ENCODE measurements around the gene MARCHF9.

DNA sequence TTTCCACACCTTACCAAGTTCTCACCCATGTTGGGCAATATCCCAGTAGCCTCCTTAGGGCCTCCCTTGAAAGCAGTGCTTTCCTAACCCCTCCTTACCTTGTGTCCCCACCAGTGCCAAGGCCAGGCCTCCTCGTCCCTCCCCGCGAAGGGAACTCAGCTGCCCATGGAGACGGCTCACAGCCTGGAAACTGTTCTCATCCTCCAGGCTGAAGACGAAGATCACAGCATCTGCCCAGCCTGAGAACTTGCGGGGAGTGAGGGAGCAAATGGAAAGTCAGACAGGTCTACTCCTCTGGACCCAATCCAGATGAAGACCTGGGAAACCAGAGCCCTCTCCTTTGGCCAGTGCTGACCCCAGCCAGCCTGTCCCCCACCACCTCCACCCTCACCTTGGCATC, 21.0 kb upstream of the MARCHF9 start:
- TF ChIP-seq, protein P1, sequence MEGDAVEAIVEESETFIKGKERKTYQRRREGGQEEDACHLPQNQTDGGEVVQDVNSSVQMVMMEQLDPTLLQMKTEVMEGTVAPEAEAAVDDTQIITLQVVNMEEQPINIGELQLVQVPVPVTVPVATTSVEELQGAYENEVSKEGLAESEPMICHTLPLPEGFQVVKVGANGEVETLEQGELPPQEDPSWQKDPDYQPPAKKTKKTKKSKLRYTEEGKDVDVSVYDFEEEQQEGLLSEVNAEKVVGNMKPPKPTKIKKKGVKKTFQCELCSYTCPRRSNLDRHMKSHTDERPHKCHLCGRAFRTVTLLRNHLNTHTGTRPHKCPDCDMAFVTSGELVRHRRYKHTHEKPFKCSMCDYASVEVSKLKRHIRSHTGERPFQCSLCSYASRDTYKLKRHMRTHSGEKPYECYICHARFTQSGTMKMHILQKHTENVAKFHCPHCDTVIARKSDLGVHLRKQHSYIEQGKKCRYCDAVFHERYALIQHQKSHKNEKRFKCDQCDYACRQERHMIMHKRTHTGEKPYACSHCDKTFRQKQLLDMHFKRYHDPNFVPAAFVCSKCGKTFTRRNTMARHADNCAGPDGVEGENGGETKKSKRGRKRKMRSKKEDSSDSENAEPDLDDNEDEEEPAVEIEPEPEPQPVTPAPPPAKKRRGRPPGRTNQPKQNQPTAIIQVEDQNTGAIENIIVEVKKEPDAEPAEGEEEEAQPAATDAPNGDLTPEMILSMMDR (conservative IDR thresholded peaks at IDR 0.05; ENCODE audit: low read depth, low read length): no peak
- no peak for TF ChIP-seq EZH2 (IDR thresholded peaks at IDR 0.05; ENCODE audit: borderline replicate concordance, low read depth, low read length, poor library complexity, severe bottlenecking)

All from A673 (cell line).